Measurements from ENCODE around the gene ERBB2.

ERBB2 gene

GRCh38 chr17:39674179-39674578 is 25.7 kb upstream of the ERBB2 start:
- no peak overlapping the region for H3K4me3 ChIP-seq (ENCODE audit: low read depth, low read length)
- in situ Hi-C loops (cut with HindIII; ENCODE audit: low sequenced_read_pairs) = no loop called here
- no peak for DNase-seq (ENCODE audit: low read depth, low spot score)
- TF ChIP-seq, protein P1, sequence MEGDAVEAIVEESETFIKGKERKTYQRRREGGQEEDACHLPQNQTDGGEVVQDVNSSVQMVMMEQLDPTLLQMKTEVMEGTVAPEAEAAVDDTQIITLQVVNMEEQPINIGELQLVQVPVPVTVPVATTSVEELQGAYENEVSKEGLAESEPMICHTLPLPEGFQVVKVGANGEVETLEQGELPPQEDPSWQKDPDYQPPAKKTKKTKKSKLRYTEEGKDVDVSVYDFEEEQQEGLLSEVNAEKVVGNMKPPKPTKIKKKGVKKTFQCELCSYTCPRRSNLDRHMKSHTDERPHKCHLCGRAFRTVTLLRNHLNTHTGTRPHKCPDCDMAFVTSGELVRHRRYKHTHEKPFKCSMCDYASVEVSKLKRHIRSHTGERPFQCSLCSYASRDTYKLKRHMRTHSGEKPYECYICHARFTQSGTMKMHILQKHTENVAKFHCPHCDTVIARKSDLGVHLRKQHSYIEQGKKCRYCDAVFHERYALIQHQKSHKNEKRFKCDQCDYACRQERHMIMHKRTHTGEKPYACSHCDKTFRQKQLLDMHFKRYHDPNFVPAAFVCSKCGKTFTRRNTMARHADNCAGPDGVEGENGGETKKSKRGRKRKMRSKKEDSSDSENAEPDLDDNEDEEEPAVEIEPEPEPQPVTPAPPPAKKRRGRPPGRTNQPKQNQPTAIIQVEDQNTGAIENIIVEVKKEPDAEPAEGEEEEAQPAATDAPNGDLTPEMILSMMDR (IDR thresholded peaks at IDR 0.05; ENCODE audit: low read depth, low read length) = no peak

DNA sequence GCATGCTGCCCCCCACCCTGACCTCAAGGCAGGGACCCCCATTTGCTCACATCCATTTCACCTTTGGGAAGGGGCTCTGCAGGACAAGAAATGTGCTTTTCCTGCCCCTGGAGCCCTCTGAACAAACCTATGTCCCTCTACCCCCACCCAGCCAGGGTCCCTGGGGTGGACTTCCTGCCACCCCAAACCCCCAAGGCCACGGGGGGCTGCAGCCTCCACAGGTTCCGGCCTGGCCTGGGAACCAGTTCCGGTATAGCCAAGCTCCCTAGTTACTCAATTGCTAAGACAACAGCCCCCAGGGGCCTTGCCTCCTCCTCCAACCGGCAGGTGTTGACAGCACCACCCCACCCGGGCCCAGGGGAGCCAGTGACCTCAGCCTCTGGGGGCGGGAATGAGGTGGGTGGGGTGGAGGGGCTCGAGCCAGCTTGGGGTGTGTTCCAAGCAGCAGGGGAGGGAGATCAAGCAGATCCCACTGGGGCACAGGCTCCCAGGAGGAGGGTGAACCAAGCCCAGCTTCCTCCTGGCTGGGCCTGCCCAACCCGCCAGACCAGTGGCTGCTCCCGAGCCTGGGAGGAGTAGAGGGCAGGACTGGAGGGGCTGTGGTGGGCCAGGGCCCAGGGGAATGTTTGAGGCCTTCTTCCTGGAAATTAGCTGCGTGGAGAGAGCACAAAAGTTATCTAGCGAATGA is 25.0 kb upstream of the ERBB2 start:
- in situ Hi-C loops (cut with HindIII; ENCODE audit: low sequenced_read_pairs) = no loop called here
- no peak for DNase-seq (ENCODE audit: low read depth, low spot score)
- TF ChIP-seq, protein P1 (IDR thresholded peaks at IDR 0.05; ENCODE audit: low read depth, low read length) = no peak
- H3K4me3 ChIP-seq (ENCODE audit: low read depth, low read length) = no peak overlapping the region

GRCh38 chr17:39675390-39676082 is 24.3 kb upstream of the ERBB2 start:
- in situ Hi-C loops (cut with HindIII; ENCODE audit: low sequenced_read_pairs) = no loop called here
- TF ChIP-seq, protein P1 (IDR thresholded peaks at IDR 0.05; ENCODE audit: low read depth, low read length) = no peak
- no peak for DNase-seq (ENCODE audit: low read depth, low spot score)
- H3K4me3 ChIP-seq (ENCODE audit: low read depth, low read length) = no peak overlapping the region

- no peak overlapping the region for H3K4me3 ChIP-seq (ENCODE audit: low read depth, low read length)
- TF ChIP-seq, protein P1 (IDR thresholded peaks at IDR 0.05; ENCODE audit: low read depth, low read length) = no peak
- in situ Hi-C loops (cut with HindIII; ENCODE audit: low sequenced_read_pairs) = no loop called here
- DNase-seq (ENCODE audit: low read depth, low spot score) = no peak
Measured at GRCh38 chr17:39676198-39676819, 23.6 kb upstream of the ERBB2 start.

DNA sequence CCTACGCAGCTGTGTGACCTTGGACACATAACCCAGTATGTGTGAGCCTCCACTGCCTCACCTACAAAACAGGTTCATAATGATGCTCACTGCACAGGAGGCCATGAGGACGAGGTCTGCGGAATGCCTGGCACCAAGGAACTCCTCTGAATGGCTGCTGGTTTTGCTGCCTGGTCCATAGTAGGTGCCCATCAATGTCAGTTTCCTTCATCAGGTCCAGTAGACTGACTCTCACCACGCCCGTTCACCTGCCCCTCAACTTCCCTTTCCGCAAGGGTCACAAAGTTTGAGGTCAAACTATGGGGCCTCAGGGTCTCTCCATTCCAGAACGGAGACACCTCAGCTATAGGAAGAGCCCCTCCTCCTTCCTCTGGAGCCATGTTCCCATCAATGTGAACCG is 22.8 kb upstream of the ERBB2 start:
- no peak for DNase-seq (ENCODE audit: low read depth, low spot score)
- no peak overlapping the region for H3K4me3 ChIP-seq (ENCODE audit: low read depth, low read length)
- in situ Hi-C loops (cut with HindIII; ENCODE audit: low sequenced_read_pairs) = no loop called here
- TF ChIP-seq, protein P1 (IDR thresholded peaks at IDR 0.05; ENCODE audit: low read depth, low read length) = no peak

GRCh38 chr17:39677542-39678339 is 22.1 kb upstream of the ERBB2 start:
- in situ Hi-C loops (cut with HindIII; ENCODE audit: low sequenced_read_pairs) = no loop called here
- DNase-seq (ENCODE audit: low read depth, low spot score) = no peak
- TF ChIP-seq, protein P1 (IDR thresholded peaks at IDR 0.05; ENCODE audit: low read depth, low read length) = no peak
- H3K4me3 ChIP-seq (ENCODE audit: low read depth, low read length) = no peak overlapping the region
